G401 (cell line): Measurements from ENCODE around the gene ATP5F1E. TPM values are rescaled to one million over a fixed set of nuclear protein-coding genes. Genes with fewer than 3 reads are reported as not detected.
"Not testable (repeated sequence)": the region's sequence is repeated elsewhere in the genome, so short reads cannot be mapped to it uniquely, and the experiment has no call there.

ENCODE experiments used
- DNase-seq: peaks from one replicate; pipeline ENCODE4 v3.0.0-alpha.2; 2015; ENCODE audit warnings: low spot score
- in situ Hi-C: cut with HindIII; loops from 2 replicates; pipeline ENCODE4 v1.10.0; 2016; ENCODE audit warnings: low sequenced_read_pairs, mixed read lengths
- total RNA-seq: library from RNA; depleted of rRNA; stranded (reverse); fragments of >200 nt; shearing (Covaris generic); gene quantifications from 2 replicates; pipeline ENCODE4 v1.2.3, GENCODE V29; 2014

Gene ATP5F1E
- total RNA-seq, 1 experiment from 2014 or later = 35.4 TPM

GRCh38 chr20:59025086-59025485 lies 7.0 kb downstream of the ATP5F1E start:
- DNase-seq = no peak
- in situ Hi-C loops = no loop called here

DNA sequence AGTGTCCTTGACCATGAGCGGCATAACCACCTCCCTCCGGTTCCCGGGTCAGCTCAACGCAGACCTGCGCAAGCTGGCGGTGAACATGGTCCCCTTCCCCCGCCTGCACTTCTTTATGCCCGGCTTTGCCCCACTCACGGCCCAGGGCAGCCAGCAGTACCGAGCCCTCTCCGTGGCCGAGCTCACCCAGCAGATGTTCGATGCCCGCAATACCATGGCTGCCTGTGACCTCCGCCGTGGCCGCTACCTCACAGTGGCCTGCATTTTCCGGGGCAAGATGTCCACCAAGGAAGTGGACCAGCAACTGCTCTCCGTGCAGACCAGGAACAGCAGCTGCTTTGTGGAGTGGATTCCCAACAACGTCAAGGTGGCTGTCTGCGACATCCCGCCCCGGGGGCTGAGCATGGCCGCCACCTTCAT lies 8.0 kb downstream of the ATP5F1E start:
- in situ Hi-C loops = no loop called here
- no peak for DNase-seq

DNA sequence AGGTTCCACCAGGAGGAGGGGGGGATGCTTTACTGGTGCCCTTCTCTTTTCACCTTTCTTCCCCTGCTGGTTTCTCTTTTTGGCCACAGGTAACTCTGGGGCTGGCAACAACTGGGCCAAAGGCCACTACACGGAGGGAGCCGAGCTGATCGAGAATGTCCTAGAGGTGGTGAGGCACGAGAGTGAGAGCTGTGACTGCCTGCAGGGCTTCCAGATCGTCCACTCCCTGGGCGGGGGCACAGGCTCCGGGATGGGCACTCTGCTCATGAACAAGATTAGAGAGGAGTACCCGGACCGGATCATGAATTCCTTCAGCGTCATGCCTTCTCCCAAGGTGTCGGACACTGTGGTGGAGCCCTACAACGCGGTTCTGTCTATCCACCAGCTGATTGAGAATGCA lies 8.5 kb downstream of the ATP5F1E start:
- in situ Hi-C loops = no loop called here
- DNase-seq = no peak

- in situ Hi-C loops = no loop called here
Measured at GRCh38 chr20:59022754-59023153, 9.4 kb downstream of the ATP5F1E start.

DNA sequence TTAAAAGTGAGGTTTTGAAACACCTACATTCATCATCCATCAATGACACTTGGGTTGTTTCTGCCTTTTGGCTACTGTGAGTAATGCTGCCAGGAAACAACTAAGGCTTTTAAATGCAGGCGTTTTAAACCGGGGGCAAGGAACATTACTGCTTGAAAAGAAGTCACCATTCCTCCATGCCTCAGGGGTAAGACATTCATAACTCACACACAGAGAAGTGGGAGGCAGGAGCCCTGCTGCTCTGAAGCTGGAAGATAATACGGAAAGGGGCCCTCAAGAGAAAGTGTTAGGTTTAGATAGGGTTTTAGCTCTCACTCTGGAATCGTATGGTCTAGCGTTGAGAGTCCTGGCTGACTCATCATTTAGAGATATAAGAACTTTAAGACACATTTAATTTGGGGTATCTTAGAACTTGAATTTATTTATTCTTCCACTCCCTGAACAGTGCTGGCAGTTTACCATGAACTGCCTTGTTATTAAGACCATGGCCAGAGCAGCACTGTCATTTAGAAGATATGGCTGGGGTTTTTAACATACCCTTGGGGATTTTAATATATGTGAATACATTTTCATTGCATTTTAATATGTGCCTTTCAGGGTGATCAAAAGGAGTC lies 11.1 kb downstream of the ATP5F1E start:
- in situ Hi-C loops = no loop called here
- no peak for DNase-seq

More at GRCh38 chr20:59022754-59023153, 9.4 kb downstream of the ATP5F1E start:
- no peak for DNase-seq

GRCh38 chr20:59019217-59019616 lies 12.9 kb downstream of the ATP5F1E start, which contains the start of gene TUBB1:
Gene TUBB1 (plus strand): TSS chr20:59019429. CDS start chr20:59019523, 94 bp downstream.
- in situ Hi-C loops = no loop called here
- no peak for DNase-seq

GRCh38 chr20:59018817-59019216 lies 13.3 kb downstream of the ATP5F1E start:
- in situ Hi-C loops = no loop called here
- DNase-seq = no peak

DNA sequence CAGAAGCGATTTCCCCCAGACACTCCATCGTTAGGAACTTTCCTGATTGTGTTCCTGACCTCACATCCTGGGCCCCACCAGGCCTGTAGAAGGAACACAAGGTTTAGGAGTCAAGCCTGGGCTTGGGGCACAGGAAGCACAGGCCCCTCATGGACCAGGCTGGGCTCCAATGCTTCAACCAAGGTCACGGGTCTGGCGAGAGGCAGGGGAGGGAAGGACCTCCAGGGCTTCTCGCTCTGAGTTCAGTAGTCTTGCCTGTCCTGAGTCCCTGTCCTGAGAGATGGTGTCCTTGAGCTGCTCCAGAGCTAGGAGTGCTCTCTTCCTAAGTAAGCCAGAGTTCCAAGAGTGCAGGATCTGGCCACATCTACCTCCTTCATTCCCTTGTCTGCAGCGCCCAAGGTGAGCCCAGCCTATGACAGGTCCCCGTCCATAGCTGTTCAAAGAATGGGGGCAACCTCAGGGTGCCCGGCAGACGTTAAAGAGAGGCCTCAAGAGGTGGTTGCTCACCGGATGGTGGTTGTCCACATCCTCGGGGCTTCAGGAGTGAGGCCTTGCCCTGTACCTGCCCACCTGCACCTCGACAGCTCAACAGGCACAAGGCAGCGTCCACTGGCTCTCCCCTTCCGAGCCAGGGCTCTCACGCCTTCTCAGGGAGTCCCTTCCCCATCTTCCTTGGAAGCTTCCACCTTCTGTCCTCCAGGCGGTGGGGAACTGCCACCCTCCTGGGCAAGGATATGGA lies 14.5 kb downstream of the ATP5F1E start:
- in situ Hi-C loops = no loop called here
- DNase-seq = no peak

DNA sequence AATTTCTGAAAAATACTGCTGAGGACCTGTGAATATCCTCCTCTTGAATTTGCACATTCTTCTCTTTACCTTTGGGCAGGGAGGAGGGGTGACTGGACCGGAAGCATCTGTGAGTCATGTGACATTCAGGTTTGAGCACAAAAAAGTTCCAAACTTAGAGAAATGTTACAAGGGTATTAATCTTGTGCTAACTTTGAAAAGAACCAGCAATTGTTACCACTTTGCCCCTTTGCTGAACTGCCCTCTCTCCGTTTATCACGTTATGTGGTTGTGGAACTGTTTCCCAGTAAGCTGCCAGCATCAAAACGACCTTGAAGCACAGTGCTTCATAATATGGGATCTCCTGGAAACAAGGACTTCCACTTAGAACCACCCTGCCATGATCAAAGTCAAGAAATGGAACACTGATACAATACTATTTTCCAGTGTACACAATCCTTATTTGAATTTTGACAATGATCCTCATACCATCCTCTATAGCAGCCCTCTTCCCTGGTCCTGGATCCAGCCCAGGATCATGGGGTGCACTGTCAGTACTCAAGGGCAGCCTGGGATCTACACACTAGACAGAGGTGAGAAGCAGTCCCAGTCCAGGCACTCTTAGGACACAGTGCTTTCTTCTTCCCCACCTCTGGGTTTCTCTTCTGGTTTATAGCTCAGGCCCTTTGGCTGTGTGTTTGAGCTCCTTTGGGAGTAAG lies 15.2 kb downstream of the ATP5F1E start:
- in situ Hi-C loops = no loop called here
- DNase-seq = no peak

DNA sequence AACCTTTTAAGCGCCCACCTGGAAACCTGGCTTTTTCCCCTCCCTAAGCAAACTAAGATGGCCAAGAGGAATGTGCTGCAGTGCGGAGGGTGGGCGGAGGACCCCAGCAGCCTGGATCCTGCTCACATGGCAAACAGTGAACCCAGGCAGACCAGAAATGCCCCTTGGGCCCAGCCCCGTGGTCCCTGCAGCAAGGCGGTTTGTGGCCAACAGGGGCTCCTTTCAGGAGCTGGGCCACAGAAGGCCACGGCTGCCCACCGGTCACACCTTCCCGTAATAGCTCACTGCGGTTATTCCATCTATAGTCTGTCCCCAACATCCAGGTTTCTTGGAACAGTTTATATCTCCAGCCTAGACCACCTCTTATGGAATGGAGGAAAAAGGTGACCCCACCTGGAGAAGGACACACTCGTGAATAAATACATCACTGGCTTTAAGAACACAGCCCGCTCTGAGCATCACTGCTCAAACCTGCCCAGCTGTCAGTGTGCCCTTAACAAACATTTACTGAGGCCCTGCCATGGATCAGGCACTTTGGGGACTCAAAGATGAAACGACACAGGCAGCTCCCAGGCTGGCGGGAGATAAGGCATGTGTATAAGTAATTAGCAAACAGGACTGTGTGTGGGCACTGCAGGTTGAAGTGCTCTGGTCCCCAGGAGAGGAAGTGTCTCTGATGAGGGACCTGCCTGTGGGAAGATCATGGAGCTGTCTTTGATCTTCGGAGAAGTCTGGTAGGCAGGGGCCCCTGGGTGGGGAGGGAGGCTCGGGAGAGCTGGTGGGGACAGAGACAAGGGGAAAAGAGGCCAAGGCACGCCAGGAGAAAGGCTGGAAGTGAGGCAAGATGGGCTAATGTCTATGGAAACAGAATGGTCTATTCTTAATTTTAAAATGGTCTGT lies 16.1 kb downstream of the ATP5F1E start:
- DNase-seq = no peak

GRCh38 chr20:59015411-59015810 lies 16.7 kb downstream of the ATP5F1E start:
- DNase-seq = no peak
- in situ Hi-C loops = no loop called here

More for the DNA sequence above, 16.1 kb downstream of the ATP5F1E start:
- in situ Hi-C loops = no loop called here

DNA sequence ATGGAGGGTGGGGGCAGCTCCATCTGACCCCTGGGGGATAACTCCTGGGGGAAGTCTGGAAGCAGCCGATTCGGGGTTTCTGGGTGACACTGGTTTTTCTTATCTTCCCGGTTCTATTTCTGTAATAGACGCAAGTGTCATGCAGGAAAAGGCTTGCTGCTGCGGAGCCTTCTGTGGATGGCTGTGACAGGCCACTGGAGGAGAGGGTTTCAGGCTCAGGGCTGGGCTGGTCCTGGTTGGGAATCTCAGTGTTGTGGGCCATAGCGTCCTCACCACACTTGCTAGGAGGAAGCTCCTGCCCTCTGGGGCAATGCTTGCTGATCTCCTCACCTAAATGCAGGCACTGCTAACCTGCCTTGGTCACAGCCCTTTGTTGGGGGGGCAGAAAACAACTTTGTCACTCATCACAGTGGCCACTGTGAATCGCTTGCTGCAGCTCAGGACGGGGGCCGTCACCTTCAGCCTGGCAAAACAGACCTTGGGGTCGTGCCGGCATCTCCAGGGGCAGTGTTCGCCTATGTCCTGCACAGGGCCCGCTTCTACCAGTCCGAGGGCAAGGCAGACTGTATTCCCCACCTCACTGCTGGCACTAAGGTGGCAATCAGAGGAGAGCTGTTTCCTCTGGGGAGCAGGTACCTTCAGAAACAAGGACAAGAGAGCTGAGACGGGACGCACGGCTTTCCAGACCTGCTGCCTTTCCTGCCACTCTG lies 17.3 kb downstream of the ATP5F1E start:
- in situ Hi-C loops = no loop called here
- no peak for DNase-seq

DNA sequence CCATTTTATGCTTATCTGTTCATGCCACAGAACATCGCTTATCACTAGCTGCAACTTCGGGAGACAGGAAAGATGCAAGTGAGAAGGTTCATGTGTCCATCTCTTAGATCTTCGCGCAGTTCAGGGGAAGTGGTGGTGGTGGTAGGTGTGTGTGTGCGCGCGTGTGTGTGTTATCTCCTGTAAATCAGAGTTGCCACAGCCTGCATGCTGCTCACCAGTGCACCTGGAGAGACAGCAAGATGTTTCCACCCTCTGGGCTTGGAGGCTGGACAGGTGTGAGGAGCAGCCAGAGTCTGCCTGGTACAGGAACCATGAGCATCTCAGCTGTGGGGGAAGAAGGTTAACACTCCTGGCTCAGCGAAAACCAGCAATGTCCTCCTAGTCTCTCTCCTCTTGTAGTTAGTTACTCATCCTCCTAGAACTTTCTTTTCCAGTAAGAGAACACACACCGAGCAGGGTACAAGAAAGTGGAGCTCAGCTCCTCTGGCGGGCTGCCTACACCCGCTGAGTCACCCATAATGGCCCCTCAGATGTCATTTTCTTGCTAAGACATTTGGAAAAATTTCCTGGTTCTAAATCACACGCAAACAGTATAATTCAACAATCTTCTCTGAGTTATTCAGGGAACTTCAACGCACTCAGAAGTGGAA lies 18.1 kb downstream of the ATP5F1E start:
- in situ Hi-C loops = no loop called here
- DNase-seq = no peak

- in situ Hi-C loops = no loop called here
- no peak for DNase-seq
Measured at GRCh38 chr20:59013031-59013951, 18.8 kb downstream of the ATP5F1E start.

- in situ Hi-C loops, DNase-seq: not testable (repeated sequence)
Measured at GRCh38 chr20:59011874-59012157, 20.3 kb downstream of the ATP5F1E start.

- no peak for DNase-seq
- in situ Hi-C loops = no loop called here
Measured at GRCh38 chr20:59010995-59011873, 20.9 kb downstream of the ATP5F1E start.
